ENCODE measurements around the gene NKD2. TPM values are rescaled to one million over a fixed set of nuclear protein-coding genes. Genes with fewer than 3 reads are reported as not detected.
A peak's percentile ranks its signal among the peaks of the same experiment; 100 is the strongest.
"Not testable (repeated sequence)": the region's sequence is repeated elsewhere in the genome, so short reads cannot be mapped to it uniquely, and the experiment has no call there.

The NKD2 gene
- total and polyA plus RNA-seq, 2 donors, result 5.1 to 12.4 TPM

DNA sequence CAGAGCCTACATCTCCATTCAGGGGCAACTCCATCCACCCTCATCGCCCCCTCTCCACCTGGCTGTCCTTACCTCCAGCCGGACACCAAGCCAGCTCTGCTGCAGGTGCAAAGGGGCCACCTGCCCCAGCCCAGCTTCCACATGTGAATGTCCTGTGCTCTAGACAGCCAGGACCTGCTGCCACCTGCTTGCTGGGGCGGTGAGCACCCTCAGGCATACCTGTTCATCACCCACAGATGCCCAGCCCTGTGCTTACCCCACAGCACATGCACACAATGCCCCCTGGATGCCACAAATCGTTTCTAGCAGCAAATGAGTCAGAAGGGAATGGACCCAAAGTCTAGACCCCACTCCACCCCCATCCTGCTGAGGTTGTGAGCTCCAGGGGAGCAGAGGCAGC lies 13.3 kb upstream of the NKD2 start:
- DNase-seq (ENCODE audit: low read depth in 6 of 9, low spot score in 9 of 9), result no peak
- no peaks in the 10 kb centered on the region for H3K36me3 ChIP-seq (ENCODE audit: control insufficient read depth in 2 of 2, insufficient read depth in 2 of 2, low read length in 1 of 2)
- no peaks in the 10 kb centered on the region for H3K9me3 ChIP-seq (ENCODE audit: control insufficient read depth in 2 of 2, insufficient read depth in 1 of 2, low read length in 1 of 2)
- no peak overlapping the region for H3K27ac ChIP-seq (ENCODE audit: low read depth in 1 of 2, low read length in 1 of 2)
- 85% methylated on average over 4 of the region's 4 CpGs for WGBS
- H3K4me3 ChIP-seq (ENCODE audit: low read length in 2 of 2), result no peak overlapping the region
- peaks cover 16 to 59% of the 10 kb centered on the region in 2 donors for H3K4me1 ChIP-seq (ENCODE audit: control insufficient read depth in 2 of 2, insufficient read depth in 2 of 2, low read length in 2 of 2)
- H3K27me3 ChIP-seq (ENCODE audit: control insufficient read depth in 2 of 2, insufficient read depth in 1 of 2, low read length in 1 of 2), result peaks cover 0 to 4% of the 10 kb centered on the region in 2 donors

DNA sequence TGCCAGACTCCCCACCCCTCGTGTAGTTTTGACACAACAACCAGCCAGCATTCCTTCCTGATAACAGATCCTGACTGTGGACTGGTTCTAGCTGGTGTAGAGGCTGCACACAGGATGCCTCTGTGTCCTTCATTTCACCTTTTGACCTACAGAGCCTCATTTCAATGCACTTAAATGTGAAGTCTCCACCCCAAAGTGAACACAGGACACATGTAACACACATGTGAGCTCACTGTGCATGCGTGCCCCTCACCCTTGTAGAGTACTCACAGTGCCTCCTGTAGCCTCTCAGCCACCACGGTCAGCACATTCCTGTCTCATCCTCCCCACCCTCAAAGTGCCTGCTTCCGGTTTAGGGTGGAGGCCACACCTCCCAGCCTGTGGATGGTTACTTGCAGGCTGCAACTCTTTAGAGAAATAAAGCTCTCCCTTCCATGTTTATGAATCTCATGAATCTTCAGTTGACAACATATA lies 11.6 kb upstream of the NKD2 start:
- Histone ChIP-seq H3K27ac (ENCODE audit: low read depth in 1 of 2, low read length in 1 of 2) (peak overlapping the region; percentile 19 to 36), H3K9me3 (ENCODE audit: control insufficient read depth in 2 of 2, insufficient read depth in 1 of 2, low read length in 1 of 2) (no peaks in the 10 kb centered on the region), H3K27me3 (ENCODE audit: control insufficient read depth in 2 of 2, insufficient read depth in 1 of 2, low read length in 1 of 2) (no peaks in the 10 kb centered on the region), H3K4me3 (ENCODE audit: low read length in 2 of 2) (peak overlapping the region; percentile 21 to 28), H3K36me3 (ENCODE audit: control insufficient read depth in 2 of 2, insufficient read depth in 2 of 2, low read length in 1 of 2) (no peaks in the 10 kb centered on the region), H3K4me1 (ENCODE audit: control insufficient read depth in 2 of 2, insufficient read depth in 2 of 2, low read length in 2 of 2) (peaks cover 11 to 50% of the 10 kb centered on the region in 2 donors)
- 24% methylated on average over 4 of the region's 4 CpGs for WGBS
- peak in 2 of 9 donors; percentile 56 to 73 for DNase-seq (ENCODE audit: low read depth in 6 of 9, low spot score in 9 of 9)

DNA sequence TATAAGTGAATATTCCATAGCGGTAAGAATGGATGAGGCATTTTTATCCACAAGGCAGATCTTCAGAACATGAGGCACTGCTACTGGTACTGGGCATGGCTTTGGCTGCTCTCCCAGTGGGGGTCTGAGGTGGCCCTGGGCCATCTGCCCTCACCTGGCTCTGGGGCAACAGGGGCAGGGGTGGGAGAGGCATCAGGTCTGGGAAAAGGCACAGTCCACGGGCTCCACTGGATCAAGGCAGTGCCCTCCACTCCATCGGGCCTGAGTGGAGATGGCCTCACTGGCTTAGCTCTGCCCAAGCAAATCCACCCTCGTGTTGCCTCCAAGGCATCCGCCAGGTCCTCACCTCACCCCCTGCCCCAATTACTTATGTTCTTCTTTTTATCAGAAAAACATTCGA lies 10.9 kb upstream of the NKD2 start:
- Histone ChIP-seq H3K9me3 (ENCODE audit: control insufficient read depth in 2 of 2, insufficient read depth in 1 of 2, low read length in 1 of 2) (no peaks in the 10 kb centered on the region), H3K36me3 (ENCODE audit: control insufficient read depth in 2 of 2, insufficient read depth in 2 of 2, low read length in 1 of 2) (no peaks in the 10 kb centered on the region), H3K27ac (ENCODE audit: low read depth in 1 of 2, low read length in 1 of 2) (no peak overlapping the region), H3K4me3 (ENCODE audit: low read length in 2 of 2) (no peak overlapping the region), H3K27me3 (ENCODE audit: control insufficient read depth in 2 of 2, insufficient read depth in 1 of 2, low read length in 1 of 2) (no peaks in the 10 kb centered on the region), H3K4me1 (ENCODE audit: control insufficient read depth in 2 of 2, insufficient read depth in 2 of 2, low read length in 2 of 2) (peaks cover 11 to 47% of the 10 kb centered on the region in 2 donors)
- 93% methylated on average over 6 of the region's 6 CpGs for WGBS
- DNase-seq (ENCODE audit: low read depth in 6 of 9, low spot score in 9 of 9), result no peak

DNA sequence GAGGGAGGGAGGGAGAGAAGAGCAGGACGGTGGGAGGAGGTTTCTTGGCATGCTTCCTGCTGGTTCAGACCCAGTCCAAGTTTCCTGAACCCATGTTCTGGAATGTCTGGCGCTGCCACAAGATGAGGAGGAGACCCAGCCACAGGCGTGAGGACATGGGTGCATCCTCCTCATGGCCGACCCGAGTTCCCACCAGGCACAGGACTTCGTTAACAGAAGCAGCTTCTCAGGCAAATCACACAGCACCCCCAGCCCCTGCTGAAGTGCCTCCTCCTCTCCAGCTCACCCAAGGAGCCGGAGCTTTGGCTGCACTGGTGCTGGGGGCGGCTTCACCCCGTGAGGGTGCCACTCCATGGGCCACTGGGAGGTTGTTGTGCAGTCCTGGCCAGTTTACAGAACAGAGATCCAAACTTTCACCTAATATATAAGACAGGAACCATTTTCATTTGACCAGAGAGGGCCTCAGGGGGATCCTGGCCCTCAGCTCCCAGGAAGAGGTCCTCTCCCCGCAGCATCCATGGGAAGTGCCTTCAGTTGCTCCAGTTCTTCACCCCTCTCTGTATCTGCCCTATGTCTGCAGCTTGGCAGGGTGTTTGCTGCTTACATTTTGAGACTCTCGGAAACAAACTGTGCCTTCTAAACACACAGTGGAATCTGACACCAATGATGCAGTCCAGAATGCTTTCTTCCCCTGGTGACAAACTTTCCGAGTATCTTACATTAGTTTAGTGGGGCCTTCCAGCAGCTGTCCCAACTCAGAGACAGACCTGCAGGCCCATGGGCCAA lies 10.2 kb upstream of the NKD2 start:
- WGBS, result 91% methylated on average over 12 of the region's 12 CpGs
- Histone ChIP-seq H3K27ac (ENCODE audit: low read depth in 1 of 2, low read length in 1 of 2) (no peak overlapping the region), H3K4me1 (ENCODE audit: control insufficient read depth in 2 of 2, insufficient read depth in 2 of 2, low read length in 2 of 2) (peaks cover 11 to 43% of the 10 kb centered on the region in 2 donors), H3K9me3 (ENCODE audit: control insufficient read depth in 2 of 2, insufficient read depth in 1 of 2, low read length in 1 of 2) (no peaks in the 10 kb centered on the region), H3K27me3 (ENCODE audit: control insufficient read depth in 2 of 2, insufficient read depth in 1 of 2, low read length in 1 of 2) (peaks cover 2 to 6% of the 10 kb centered on the region in 2 donors), H3K4me3 (ENCODE audit: low read length in 2 of 2) (no peak overlapping the region), H3K36me3 (ENCODE audit: control insufficient read depth in 2 of 2, insufficient read depth in 2 of 2, low read length in 1 of 2) (no peaks in the 10 kb centered on the region)
- DNase-seq (ENCODE audit: low read depth in 6 of 9, low spot score in 9 of 9), result no peak

DNA sequence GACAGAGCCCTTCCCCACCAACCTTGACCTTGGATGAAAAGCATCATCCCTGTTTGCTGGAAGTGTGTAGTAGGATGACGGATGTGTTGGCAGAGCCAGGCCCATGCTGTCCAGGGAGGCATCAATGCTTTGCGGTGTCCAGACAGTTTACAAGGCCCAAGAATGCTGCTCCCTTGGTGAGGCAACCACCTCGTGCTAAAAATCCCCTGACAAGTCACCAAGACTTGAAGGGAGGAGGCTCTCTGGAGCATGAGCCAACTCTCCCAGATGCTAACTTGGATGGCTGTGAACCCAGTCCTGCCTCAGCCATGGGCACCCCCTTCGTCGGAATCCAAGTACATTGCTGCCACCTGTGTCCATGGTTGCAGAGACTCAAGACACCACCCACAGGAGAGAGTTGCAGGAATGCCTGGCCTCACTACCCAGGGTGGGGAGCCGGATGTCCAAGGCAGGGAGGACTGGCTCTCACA lies 9.5 kb upstream of the NKD2 start:
- Histone ChIP-seq H3K4me3 (ENCODE audit: low read length in 2 of 2) (no peak overlapping the region), H3K9me3 (ENCODE audit: control insufficient read depth in 2 of 2, insufficient read depth in 1 of 2, low read length in 1 of 2) (no peaks in the 10 kb centered on the region), H3K27me3 (ENCODE audit: control insufficient read depth in 2 of 2, insufficient read depth in 1 of 2, low read length in 1 of 2) (peaks cover 4 to 12% of the 10 kb centered on the region in 2 donors), H3K36me3 (ENCODE audit: control insufficient read depth in 2 of 2, insufficient read depth in 2 of 2, low read length in 1 of 2) (no peaks in the 10 kb centered on the region), H3K4me1 (ENCODE audit: control insufficient read depth in 2 of 2, insufficient read depth in 2 of 2, low read length in 2 of 2) (peaks cover 9 to 43% of the 10 kb centered on the region in 2 donors), H3K27ac (ENCODE audit: low read depth in 1 of 2, low read length in 1 of 2) (no peak overlapping the region)
- 87% methylated on average over 6 of the region's 6 CpGs for WGBS
- no peak for DNase-seq (ENCODE audit: low read depth in 6 of 9, low spot score in 9 of 9)

DNA sequence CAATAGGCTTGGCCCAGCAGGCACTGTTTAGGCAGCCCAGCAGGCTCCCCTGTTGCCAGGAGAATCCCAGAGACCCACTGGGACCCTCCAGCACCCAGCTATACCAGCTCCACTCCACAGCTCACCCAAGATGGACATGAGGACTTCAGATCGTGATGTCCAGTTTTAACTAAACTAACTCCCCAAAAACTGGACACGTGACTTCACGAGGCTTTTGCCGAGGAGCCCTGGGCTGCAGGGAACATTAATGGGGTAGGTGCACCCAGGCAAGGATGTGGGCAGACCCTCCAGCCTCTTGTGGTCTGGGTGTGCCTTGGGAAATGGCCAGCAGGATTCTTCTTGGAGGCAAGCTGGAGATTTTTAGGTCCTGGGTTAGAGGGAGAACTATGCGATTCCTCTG lies 8.9 kb upstream of the NKD2 start:
- H3K9me3 ChIP-seq (ENCODE audit: control insufficient read depth in 2 of 2, insufficient read depth in 1 of 2, low read length in 1 of 2), result peaks cover 0 to 3% of the 10 kb centered on the region in 2 donors
- peaks cover 4 to 19% of the 10 kb centered on the region in 2 donors for H3K27me3 ChIP-seq (ENCODE audit: control insufficient read depth in 2 of 2, insufficient read depth in 1 of 2, low read length in 1 of 2)
- H3K36me3 ChIP-seq (ENCODE audit: control insufficient read depth in 2 of 2, insufficient read depth in 2 of 2, low read length in 1 of 2), result no peaks in the 10 kb centered on the region
- H3K4me1 ChIP-seq (ENCODE audit: control insufficient read depth in 2 of 2, insufficient read depth in 2 of 2, low read length in 2 of 2), result peaks cover 5 to 44% of the 10 kb centered on the region in 2 donors
- no peak overlapping the region for H3K27ac ChIP-seq (ENCODE audit: low read depth in 1 of 2, low read length in 1 of 2)
- no peak for DNase-seq (ENCODE audit: low read depth in 6 of 9, low spot score in 9 of 9)
- 97% methylated on average over 5 of the region's 5 CpGs for WGBS
- no peak overlapping the region for H3K4me3 ChIP-seq (ENCODE audit: low read length in 2 of 2)

DNA sequence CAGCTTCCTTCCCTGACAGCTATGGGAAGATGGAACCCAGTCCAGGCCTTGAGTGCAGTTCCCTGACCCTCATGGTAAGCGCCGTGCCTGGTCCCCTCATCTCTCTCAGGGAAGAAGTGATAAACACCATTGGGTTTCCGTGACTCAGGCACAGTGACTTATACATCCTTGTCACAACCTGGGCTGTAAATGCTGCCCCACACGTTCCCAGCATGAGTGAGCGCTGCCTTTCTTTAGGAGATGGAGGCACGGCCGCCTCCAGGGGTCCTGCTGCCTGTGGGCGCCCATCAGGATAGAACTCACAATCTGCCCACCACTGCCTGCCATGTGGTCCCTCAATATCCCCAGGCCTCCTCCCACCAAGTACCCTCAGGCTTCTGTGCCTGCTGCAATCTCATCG lies 8.3 kb upstream of the NKD2 start:
- peaks cover 9 to 25% of the 10 kb centered on the region in 2 donors for H3K27me3 ChIP-seq (ENCODE audit: control insufficient read depth in 2 of 2, insufficient read depth in 1 of 2, low read length in 1 of 2)
- WGBS, result 97% methylated on average over 9 of the region's 9 CpGs
- no peak for DNase-seq (ENCODE audit: low read depth in 6 of 9, low spot score in 9 of 9)

DNA sequence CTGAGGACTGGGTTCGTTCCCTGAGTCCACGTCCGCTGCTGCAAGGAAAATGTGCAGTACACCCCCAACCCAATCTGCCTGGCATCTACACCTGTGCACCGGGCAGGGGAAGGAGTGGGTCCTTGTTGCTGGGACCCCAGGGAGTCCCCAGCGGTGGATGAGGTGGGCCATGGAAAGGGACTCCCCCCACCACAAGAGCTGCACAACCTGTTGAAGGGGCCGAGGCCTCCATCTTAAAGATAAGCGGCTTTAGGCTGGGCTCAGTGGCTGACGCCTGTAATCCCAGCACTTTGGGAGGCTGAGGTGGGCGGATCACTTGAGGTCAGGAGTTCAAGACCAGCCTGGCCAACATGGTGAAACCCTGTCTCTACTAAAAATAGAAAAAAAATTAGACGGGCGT lies 7.8 kb upstream of the NKD2 start:
- H3K27ac ChIP-seq (ENCODE audit: low read depth in 1 of 2, low read length in 1 of 2); H3K4me3 ChIP-seq (ENCODE audit: low read length in 2 of 2); H3K36me3 ChIP-seq (ENCODE audit: control insufficient read depth in 2 of 2, insufficient read depth in 2 of 2, low read length in 1 of 2); H3K9me3 ChIP-seq (ENCODE audit: control insufficient read depth in 2 of 2, insufficient read depth in 1 of 2, low read length in 1 of 2); DNase-seq (ENCODE audit: low read depth in 6 of 9, low spot score in 9 of 9): not testable (repeated sequence)
- H3K4me1 ChIP-seq (ENCODE audit: control insufficient read depth in 2 of 2, insufficient read depth in 2 of 2, low read length in 2 of 2), result peaks cover 9 to 41% of the 10 kb centered on the region in 2 donors
- 97% methylated on average over 11 of the region's 11 CpGs for WGBS
- peaks cover 12 to 30% of the 10 kb centered on the region in 2 donors for H3K27me3 ChIP-seq (ENCODE audit: control insufficient read depth in 2 of 2, insufficient read depth in 1 of 2, low read length in 1 of 2)

More for the DNA sequence above, 8.3 kb upstream of the NKD2 start:
- Histone ChIP-seq H3K9me3 (ENCODE audit: control insufficient read depth in 2 of 2, insufficient read depth in 1 of 2, low read length in 1 of 2) (peaks cover 0 to 3% of the 10 kb centered on the region in 2 donors), H3K4me1 (ENCODE audit: control insufficient read depth in 2 of 2, insufficient read depth in 2 of 2, low read length in 2 of 2) (peaks cover 9 to 43% of the 10 kb centered on the region in 2 donors), H3K36me3 (ENCODE audit: control insufficient read depth in 2 of 2, insufficient read depth in 2 of 2, low read length in 1 of 2) (no peaks in the 10 kb centered on the region), H3K27ac (ENCODE audit: low read depth in 1 of 2, low read length in 1 of 2) (no peak overlapping the region), H3K4me3 (ENCODE audit: low read length in 2 of 2) (no peak overlapping the region)

DNA sequence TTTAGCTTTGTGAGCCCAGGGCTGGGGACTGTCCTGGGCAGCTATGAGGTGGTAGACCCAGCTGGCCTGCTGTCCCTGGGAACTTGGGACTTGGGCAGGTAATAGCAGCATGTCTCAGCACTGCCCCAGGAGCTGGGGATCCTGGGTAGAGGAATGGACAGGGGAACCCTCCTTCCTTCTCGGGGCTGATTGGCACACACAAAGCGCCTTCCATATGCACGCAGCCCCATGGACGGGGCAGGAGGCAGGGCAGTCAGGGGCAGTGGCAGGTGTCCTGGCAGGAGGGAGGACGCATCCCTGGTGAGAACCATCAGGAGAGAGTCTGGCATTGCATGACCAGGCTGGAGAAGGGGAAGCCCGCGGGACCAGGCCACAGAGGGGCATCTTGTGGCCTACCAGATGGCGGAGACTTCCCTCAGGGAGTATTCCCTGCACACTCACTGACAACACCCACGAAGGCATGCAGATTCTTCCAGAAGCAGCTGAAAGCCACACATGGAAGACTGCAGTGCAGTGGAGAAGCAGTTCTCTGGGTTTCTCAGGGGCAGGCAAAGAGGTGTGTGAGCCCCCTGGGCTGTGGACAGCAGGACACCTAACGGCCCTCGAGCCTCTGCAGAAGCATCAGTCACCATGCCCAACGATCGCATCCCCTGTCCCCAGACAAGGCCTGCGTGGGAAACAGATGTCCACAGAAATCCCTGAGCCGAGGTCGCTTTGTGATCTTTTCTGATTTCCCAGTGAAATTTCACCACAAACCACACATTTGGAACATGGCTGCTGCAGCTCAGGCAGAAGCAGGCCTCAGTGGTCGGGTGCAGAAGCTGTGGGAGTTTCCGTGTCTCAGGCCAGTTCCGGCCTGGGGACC lies 7.0 kb upstream of the NKD2 start:
- WGBS, result 79% methylated on average over 19 of the region's 19 CpGs
- Histone ChIP-seq H3K4me3 (ENCODE audit: low read length in 2 of 2) (no peak overlapping the region), H3K4me1 (ENCODE audit: control insufficient read depth in 2 of 2, insufficient read depth in 2 of 2, low read length in 2 of 2) (peaks cover 9 to 36% of the 10 kb centered on the region in 2 donors), H3K9me3 (ENCODE audit: control insufficient read depth in 2 of 2, insufficient read depth in 1 of 2, low read length in 1 of 2) (peaks cover 1 to 3% of the 10 kb centered on the region in 2 donors), H3K27me3 (ENCODE audit: control insufficient read depth in 2 of 2, insufficient read depth in 1 of 2, low read length in 1 of 2) (peaks cover 12 to 38% of the 10 kb centered on the region in 2 donors), H3K27ac (ENCODE audit: low read depth in 1 of 2, low read length in 1 of 2) (no peak overlapping the region), H3K36me3 (ENCODE audit: control insufficient read depth in 2 of 2, insufficient read depth in 2 of 2, low read length in 1 of 2) (no peaks in the 10 kb centered on the region)
- DNase-seq (ENCODE audit: low read depth in 6 of 9, low spot score in 9 of 9), result no peak
